ENCODE results near the gene CALN1.

- no peak for TF ChIP-seq SMC3 (conservative IDR thresholded peaks at IDR 0.05; ENCODE audit: poor library complexity)
- TF ChIP-seq, protein P1, sequence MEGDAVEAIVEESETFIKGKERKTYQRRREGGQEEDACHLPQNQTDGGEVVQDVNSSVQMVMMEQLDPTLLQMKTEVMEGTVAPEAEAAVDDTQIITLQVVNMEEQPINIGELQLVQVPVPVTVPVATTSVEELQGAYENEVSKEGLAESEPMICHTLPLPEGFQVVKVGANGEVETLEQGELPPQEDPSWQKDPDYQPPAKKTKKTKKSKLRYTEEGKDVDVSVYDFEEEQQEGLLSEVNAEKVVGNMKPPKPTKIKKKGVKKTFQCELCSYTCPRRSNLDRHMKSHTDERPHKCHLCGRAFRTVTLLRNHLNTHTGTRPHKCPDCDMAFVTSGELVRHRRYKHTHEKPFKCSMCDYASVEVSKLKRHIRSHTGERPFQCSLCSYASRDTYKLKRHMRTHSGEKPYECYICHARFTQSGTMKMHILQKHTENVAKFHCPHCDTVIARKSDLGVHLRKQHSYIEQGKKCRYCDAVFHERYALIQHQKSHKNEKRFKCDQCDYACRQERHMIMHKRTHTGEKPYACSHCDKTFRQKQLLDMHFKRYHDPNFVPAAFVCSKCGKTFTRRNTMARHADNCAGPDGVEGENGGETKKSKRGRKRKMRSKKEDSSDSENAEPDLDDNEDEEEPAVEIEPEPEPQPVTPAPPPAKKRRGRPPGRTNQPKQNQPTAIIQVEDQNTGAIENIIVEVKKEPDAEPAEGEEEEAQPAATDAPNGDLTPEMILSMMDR (IDR thresholded peaks at IDR 0.05; ENCODE audit: poor library complexity, severe bottlenecking): no peak
- no peak for TF ChIP-seq RAD21 (conservative IDR thresholded peaks at IDR 0.05)
These were observed 199.1 kb downstream of the CALN1 start for GRCh38 chr7:72213081-72213480.

Data from neural cell (in vitro differentiated cells).